ENCODE results near the gene PHF2. TPM values are rescaled to one million over a fixed set of nuclear protein-coding genes. Genes with fewer than 3 reads are reported as not detected.

Gene PHF2
- polyA plus RNA-seq, 1 of the 3 experiments (the other 2 are of a cell fraction): 11.2 TPM

GRCh38 chr9:93614830-93615468 lies 38.6 kb downstream of the PHF2 start:
- H3K9me2 ChIP-seq: no peaks in the 10 kb centered on the region
- no peaks in the 10 kb centered on the region for H3K9me3 ChIP-seq
- WGBS (ENCODE audit: low lambda C conversion rate): 87% methylated on average over 5 of the region's 5 CpGs
- CTCF ChIA-PET: no interaction called here
- POLR2A ChIA-PET: no interaction called here
- peaks cover 0 to 6% of the 10 kb centered on the region in 2 experiments for H3K36me3 ChIP-seq (replicated peaks in 1 of 2; ENCODE audit: control insufficient read depth in 1 of 2, insufficient read depth in 2 of 2, low read length in 1 of 2)
- no peaks in the 10 kb centered on the region for H3K27me3 ChIP-seq (ENCODE audit: insufficient read depth)
- H2AFZ ChIP-seq (ENCODE audit: low read depth): no peak overlapping the region
- H3K4me3 ChIP-seq (ENCODE audit: low read depth in 2 of 2, low read length in 1 of 2): no peak overlapping the region
- H3K9ac ChIP-seq: no peak overlapping the region
- no peak overlapping the region for H3K4me2 ChIP-seq
- peaks cover 16% of the 10 kb centered on the region; the same call in 1 of the 2 replicates for H4K20me1 ChIP-seq (ENCODE audit: insufficient read depth)
- peaks cover 30% of the 10 kb centered on the region; the same call in 1 of the 2 replicates for H3K79me2 ChIP-seq (ENCODE audit: insufficient read depth)
- H3K27ac ChIP-seq (ENCODE audit: low read depth in 2 of 2, low read length in 1 of 2): no peak overlapping the region
- no peak for TF ChIP-seq MEF2A (IDR thresholded peaks at IDR 0.05; ENCODE audit: borderline replicate concordance, low read depth)
- TF ChIP-seq SIN3A (IDR thresholded peaks at IDR 0.05; ENCODE audit: borderline replicate concordance, low read depth, low read length): no peak
- no peak for TF ChIP-seq CHD2 (IDR thresholded peaks at IDR 0.05; ENCODE audit: low read length, partially characterized antibody)
- no peaks in the 10 kb centered on the region; a peak in 1 of 4 replicates for H3K4me1 ChIP-seq (ENCODE audit: control insufficient read depth in 1 of 2, insufficient read depth in 2 of 2, low read depth in 1 of 2, low read length in 1 of 2)
- no peaks in the 10 kb centered on the region for H3F3A ChIP-seq (replicated peaks; ENCODE audit: insufficient read depth)
- DNase-seq: no peak

DNA sequence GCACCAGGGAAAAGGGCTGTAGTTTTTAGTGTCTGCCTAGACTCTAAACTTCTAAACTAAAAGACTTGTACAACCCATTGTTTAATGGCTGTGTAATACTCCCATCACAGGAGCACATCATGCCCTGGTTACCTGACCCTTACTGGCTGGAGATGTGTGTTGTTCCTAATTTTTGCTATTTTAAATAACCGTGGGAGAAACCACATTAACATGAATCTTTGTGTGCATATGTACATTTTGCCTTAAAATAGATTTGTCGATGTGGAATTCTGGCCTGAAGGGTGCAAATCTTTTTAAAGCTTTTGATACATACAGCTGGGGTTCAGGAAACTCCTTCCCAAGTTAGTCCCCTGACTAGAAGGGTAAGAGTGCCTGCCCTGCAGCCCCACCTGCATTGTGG lies 39.7 kb downstream of the PHF2 start:
- DNase-seq: no peak
- Histone ChIP-seq H3K4me1 (ENCODE audit: control insufficient read depth in 1 of 2, insufficient read depth in 2 of 2, low read depth in 1 of 2, low read length in 1 of 2) (no peaks in the 10 kb centered on the region; a peak in 1 of 4 replicates), H3K9me2 (no peaks in the 10 kb centered on the region), H3F3A (replicated peaks; ENCODE audit: insufficient read depth) (no peaks in the 10 kb centered on the region), H3K79me2 (ENCODE audit: insufficient read depth) (peaks cover 19% of the 10 kb centered on the region; the same call in 1 of the 2 replicates), H3K9ac (no peak overlapping the region), H4K20me1 (ENCODE audit: insufficient read depth) (peaks cover 15% of the 10 kb centered on the region; the same call in 1 of the 2 replicates), H3K4me2 (no peak overlapping the region), H3K4me3 (ENCODE audit: low read depth in 2 of 2, low read length in 1 of 2) (no peak overlapping the region), H3K9me3 (no peaks in the 10 kb centered on the region), H3K27me3 (ENCODE audit: insufficient read depth) (no peaks in the 10 kb centered on the region), H3K36me3 (replicated peaks in 1 of 2; ENCODE audit: control insufficient read depth in 1 of 2, insufficient read depth in 2 of 2, low read length in 1 of 2) (no peaks in the 10 kb centered on the region), H2AFZ (ENCODE audit: low read depth) (no peak overlapping the region), H3K27ac (ENCODE audit: low read depth in 2 of 2, low read length in 1 of 2) (no peak overlapping the region)
- ChIA-PET CTCF (no interaction called here), POLR2A (no interaction called here)
- 93% methylated on average over 2 of the region's 2 CpGs for WGBS (ENCODE audit: low lambda C conversion rate)
- no peak for TF ChIP-seq SIN3A (IDR thresholded peaks at IDR 0.05; ENCODE audit: borderline replicate concordance, low read depth, low read length)
- no peak for TF ChIP-seq RXRA (IDR thresholded peaks at IDR 0.05; ENCODE audit: borderline replicate concordance, low read depth)
- TF ChIP-seq USF2 (IDR thresholded peaks at IDR 0.05; ENCODE audit: borderline replicate concordance, low read depth, low read length): no peak
- TF ChIP-seq FOXM1 (IDR thresholded peaks at IDR 0.05; ENCODE audit: low read depth): no peak
- TF ChIP-seq JUND (IDR thresholded peaks at IDR 0.05): no peak
- no peak for TF ChIP-seq EP300 (IDR thresholded peaks at IDR 0.05; ENCODE audit: borderline replicate concordance in 1 of 2, low read depth in 1 of 2, low read length in 1 of 2)
- no peak for TF ChIP-seq ELF1 (IDR thresholded peaks at IDR 0.05)
- TF ChIP-seq MAX (IDR thresholded peaks at IDR 0.05; ENCODE audit: low read depth): no peak
- TF ChIP-seq, protein P1, sequence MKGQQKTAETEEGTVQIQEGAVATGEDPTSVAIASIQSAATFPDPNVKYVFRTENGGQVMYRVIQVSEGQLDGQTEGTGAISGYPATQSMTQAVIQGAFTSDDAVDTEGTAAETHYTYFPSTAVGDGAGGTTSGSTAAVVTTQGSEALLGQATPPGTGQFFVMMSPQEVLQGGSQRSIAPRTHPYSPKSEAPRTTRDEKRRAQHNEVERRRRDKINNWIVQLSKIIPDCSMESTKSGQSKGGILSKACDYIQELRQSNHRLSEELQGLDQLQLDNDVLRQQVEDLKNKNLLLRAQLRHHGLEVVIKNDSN (IDR thresholded peaks at IDR 0.05; ENCODE audit: borderline replicate concordance, low read depth): no peak
- TF ChIP-seq RFX5 (IDR thresholded peaks at IDR 0.05; ENCODE audit: low read length): no peak
- TF ChIP-seq MXI1 (IDR thresholded peaks at IDR 0.05; ENCODE audit: low read depth, low read length): no peak
- TF ChIP-seq, protein P2, sequence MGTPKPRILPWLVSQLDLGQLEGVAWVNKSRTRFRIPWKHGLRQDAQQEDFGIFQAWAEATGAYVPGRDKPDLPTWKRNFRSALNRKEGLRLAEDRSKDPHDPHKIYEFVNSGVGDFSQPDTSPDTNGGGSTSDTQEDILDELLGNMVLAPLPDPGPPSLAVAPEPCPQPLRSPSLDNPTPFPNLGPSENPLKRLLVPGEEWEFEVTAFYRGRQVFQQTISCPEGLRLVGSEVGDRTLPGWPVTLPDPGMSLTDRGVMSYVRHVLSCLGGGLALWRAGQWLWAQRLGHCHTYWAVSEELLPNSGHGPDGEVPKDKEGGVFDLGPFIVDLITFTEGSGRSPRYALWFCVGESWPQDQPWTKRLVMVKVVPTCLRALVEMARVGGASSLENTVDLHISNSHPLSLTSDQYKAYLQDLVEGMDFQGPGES (IDR thresholded peaks at IDR 0.05; ENCODE audit: low read depth, low read length): no peak
- TF ChIP-seq TAF1 (IDR thresholded peaks at IDR 0.05; ENCODE audit: borderline replicate concordance, low read depth, low read length): no peak
- TF ChIP-seq POLR2AphosphoS5 (IDR thresholded peaks at IDR 0.05; ENCODE audit: low read depth, low read length): no peak
- TF ChIP-seq ZBTB33 (IDR thresholded peaks at IDR 0.05; ENCODE audit: borderline replicate concordance, low read depth): no peak

Measured in SK-N-SH (cell line).